ENCODE results near the gene PRKG1.

DNA sequence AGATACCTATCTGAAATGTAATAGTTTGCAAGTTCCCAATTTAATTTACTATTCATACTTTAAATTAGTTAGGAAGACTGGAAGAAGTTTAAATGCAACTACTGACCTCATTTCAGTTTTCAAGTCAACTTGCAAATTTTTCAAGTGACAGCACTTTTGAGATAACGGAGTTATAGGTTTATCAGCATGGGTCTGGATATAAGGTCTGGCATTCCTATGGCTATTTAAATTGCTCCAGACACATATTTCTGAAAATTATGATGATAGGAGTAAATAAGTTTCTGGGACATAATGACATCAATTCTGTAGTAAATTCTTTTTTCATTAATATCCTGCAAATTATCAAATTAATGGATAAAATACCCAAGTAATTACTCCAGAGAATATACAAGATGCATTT is 251.9 kb downstream of the PRKG1 start:
- TF ChIP-seq, protein P1, sequence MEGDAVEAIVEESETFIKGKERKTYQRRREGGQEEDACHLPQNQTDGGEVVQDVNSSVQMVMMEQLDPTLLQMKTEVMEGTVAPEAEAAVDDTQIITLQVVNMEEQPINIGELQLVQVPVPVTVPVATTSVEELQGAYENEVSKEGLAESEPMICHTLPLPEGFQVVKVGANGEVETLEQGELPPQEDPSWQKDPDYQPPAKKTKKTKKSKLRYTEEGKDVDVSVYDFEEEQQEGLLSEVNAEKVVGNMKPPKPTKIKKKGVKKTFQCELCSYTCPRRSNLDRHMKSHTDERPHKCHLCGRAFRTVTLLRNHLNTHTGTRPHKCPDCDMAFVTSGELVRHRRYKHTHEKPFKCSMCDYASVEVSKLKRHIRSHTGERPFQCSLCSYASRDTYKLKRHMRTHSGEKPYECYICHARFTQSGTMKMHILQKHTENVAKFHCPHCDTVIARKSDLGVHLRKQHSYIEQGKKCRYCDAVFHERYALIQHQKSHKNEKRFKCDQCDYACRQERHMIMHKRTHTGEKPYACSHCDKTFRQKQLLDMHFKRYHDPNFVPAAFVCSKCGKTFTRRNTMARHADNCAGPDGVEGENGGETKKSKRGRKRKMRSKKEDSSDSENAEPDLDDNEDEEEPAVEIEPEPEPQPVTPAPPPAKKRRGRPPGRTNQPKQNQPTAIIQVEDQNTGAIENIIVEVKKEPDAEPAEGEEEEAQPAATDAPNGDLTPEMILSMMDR (IDR thresholded peaks at IDR 0.05), result no peak
- no peak for TF ChIP-seq POLR2A (IDR thresholded peaks at IDR 0.05)
